Germinal center (tissue), 1 donor: ENCODE data around the gene PRKCZ.
A peak's percentile ranks its signal among the peaks of the same experiment; 100 is the strongest.
"Not testable (repeated sequence)": the region's sequence is repeated elsewhere in the genome, so short reads cannot be mapped to it uniquely, and the experiment has no call there.

Source experiments
- DNase-seq: peaks from one replicate; pipeline ENCODE4 v3.0.0; 2012; ENCODE audit warnings: mixed read lengths, low spot score

Gene PRKCZ

DNA sequence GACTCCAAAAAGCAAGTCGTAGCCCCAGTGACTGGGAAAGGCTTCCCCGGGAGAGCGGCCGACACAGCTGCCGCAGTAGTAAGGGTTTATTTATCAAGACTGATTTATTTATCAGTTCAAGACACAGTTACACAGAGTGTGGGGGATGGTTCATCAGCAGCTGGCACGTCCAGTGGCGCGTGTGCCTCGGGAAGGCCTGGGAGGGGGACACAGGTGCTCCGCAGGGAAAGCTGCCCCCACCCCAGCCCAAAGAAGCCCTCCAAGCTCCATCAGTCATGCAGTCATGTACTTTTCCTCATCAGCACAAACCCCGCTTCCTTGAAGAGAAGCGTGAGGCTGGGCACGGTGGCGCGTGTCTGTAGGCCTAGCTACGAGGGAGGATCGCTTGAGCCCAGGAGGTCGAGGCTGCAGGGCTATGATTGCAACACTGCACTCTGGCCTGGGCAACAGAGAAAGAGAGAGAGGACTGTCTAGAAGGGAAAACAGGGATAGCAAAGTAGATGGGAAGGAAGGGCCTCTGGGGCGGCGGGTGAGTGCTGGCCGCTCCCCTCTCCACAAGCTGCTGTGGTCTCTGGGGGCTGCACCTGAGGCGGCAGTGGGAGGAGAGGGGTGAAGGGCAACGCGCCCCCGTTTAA, 53.2 kb downstream of the PRKCZ start:
- DNase-seq, result no peak

DNA sequence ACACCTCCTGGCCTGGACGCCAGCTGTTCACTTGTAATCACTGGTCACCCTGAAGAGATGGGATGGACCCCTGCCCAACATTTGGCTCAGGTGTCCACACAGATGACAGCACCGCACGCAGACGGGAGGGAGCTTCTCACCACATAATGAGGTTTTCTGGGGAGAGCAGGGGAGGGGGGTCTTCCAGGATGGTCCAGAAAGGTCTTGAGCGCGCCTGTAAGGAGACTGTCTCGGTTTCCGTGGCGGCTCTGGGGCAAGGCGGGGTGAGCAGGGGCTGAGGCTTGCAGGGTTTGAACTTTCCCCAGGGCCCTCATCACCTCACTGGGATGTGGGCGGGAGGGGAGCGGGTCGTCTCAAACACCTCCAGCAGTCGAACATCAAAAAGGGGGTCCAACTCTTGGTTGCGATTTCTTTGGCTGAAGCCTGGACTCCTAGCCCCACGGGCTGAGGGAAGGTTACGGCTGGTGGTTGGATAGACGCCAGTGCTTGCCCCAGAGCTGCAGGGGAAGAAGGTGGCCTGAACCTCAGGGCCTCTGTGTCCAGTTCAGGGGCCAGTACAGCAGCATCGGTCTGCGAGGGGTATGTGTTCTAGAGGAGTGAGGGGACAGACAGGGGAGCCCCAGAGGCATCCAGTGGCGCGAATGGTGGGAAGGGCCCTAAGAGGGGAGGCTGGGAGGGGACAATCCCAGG, 53.8 kb downstream of the PRKCZ start:
- DNase-seq, result no peak

- no peak for DNase-seq
Measured at GRCh38 chr1:2104621-2105427, 54.6 kb downstream of the PRKCZ start.

GRCh38 chr1:2105781-2106524, 55.7 kb downstream of the PRKCZ start:
- no peak for DNase-seq

DNA sequence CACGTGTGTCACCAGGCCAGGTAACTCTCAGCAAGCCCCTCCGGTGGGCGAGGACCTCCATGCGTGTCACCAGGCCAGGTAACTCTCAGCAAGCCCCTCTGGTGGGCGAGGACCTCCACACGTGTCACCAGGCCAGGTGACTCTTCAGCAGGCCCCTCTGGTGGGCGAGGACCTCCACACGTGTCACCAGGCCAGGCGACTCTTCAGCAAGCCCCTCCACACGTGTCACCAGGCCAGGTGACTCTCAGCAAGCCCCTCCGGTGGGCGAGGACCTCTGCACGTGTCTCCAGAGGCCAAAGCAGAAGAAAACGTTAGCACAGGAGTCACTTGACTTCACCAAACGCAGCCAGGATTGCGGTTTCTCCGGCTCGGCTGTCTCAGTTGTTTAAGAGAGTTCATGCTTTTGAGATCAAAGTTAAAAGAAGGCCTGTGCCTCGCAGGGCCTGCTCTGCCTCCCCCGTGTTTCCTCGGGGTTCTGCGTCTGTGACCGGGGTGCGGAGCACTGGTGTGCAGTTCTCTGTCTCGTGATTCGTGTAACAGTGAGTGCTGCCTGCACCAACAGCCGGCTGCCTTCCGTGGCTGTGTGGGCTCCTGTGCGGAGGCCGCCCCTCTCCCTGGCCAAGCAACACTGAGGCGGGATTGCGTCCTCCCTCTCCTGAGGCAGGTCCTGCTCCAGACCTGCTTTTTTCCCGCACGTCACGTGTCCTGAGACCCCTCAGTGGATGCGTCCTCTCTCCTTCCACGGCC, 56.6 kb downstream of the PRKCZ start:
- no peak for DNase-seq

DNA sequence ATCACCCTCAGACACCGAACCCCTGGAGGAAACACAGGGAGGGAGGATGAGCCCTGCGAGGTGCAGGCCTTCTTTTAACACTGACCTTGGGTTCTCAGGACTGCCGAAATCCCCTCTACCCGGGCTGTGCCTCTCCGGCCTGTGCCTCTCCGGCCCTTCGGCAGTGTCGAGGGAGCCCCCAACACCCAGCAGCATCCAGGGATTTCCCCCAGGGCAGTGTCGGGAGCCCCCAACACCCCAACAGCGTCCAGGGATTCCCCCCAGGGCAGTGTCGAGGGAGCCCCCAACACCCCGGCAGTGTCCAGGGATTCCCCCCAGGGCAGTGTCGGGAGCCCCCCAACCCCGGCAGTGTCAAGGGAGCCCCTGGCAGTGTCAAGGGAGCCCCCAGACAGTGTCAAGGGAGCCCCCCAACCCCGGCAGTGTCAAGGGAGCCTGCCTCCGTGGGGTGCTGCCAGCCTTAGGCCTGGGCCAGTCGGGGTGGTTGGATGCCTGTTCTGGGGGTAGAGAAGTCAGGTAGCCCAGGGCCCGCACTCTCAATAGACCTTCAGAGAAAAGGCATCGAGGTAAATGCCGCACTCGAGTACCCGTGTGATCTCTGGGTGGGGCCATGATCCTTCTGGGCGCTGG, 57.5 kb downstream of the PRKCZ start:
- DNase-seq, result no peak

DNA sequence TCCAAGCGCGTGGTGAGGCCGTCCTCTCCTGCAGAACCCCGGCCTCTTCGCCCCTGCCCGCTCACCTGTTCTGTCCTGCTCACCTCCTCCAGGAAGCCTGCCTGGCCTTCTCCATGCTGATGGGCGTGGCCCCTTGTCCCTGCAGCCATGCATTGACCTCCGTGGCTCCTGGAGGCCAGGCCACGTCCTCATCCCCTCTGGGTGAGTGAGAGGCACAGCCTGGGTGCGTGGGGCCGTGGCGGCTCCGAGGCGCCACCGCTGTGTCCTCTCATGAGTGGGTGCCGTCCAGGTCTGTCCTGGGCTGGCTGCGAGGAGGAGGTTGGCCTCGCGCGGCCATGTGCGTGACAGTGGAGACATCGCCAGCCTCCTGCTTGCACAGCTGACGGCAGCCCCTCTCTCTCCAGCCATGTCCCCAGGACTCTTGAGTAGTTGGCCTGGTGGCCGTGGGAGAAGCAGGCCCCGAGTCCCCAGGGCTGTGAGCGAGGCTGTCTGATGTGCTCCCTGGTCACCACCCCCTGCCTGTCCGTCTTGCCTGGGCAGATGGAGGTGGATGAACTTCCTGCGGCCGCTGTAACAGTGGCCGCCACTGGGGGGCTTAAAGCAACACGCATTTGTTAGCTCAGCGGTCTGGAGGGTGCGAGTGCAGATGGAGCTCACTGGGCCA, 58.1 kb downstream of the PRKCZ start:
- DNase-seq, result no peak

- DNase-seq, result no peak
Measured at GRCh38 chr1:2108877-2109580, 58.8 kb downstream of the PRKCZ start.

- no peak for DNase-seq
Measured at GRCh38 chr1:2109581-2110021, 59.4 kb downstream of the PRKCZ start.

- no peak for DNase-seq
Measured at GRCh38 chr1:2110191-2110737, 60.1 kb downstream of the PRKCZ start.

GRCh38 chr1:2110738-2111673, 60.8 kb downstream of the PRKCZ start:
- no peak for DNase-seq

DNA sequence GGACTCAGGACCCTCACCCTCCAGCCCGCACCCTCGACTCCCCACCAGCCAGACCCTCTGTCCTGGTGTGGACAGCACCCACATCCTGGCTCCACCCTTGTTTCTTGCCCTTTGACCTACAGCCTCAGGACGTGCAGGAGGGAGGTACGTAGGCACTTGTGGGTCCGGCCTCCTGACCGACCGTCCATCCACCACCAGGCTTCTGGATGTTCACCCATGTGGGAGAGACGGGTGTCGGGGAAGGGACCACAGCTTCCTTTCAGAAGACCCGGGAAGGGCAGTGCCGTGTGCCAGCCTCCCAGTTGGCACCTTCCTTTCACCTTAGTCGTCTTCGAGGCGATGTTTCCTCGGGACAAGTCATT, 61.4 kb downstream of the PRKCZ start:
- DNase-seq, result no peak

- DNase-seq, result peak; percentile 76
Measured at GRCh38 chr1:2112280-2112701, 62.1 kb downstream of the PRKCZ start.

- no peak for DNase-seq
Measured at GRCh38 chr1:2113620-2114135, 63.5 kb downstream of the PRKCZ start.

GRCh38 chr1:2114635-2115007, 64.4 kb downstream of the PRKCZ start:
- not testable (repeated sequence) for DNase-seq

DNA sequence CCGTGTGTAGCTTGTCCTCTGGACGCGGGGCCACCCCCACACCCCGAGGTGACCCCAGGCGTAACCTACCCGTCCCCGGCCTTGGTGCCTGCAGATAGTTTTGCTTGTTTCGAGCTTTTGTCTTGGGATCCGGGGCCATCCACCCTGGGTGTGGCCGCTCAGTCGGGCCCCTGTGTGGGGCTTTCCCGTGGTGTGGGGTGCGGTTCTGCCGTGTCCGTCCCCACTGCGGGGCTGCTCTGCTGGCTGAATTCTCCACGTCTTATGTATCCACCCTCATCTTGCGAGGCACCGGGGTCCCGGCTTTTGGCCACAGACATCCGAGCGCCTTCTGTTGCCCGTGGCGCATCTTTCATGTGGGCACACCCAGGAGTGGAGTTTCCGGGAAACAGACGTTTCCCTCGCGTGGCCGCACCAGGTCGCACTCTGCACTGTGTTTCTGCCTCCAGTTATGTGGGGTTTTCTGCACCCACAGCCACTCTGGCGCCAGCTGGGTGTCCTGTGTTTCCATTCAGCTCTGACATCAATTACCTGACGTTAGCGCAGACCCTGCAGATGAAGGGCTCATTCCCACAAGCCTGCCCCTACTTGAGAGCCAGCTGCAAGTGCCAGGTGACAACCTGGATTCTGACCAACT, 64.9 kb downstream of the PRKCZ start:
- DNase-seq, result no peak

- no peak for DNase-seq
Measured at GRCh38 chr1:2115702-2116341, 65.6 kb downstream of the PRKCZ start.
